ENCODE measurements around the gene TRPM2. TPM values are rescaled to one million over a fixed set of nuclear protein-coding genes. Genes with fewer than 3 reads are reported as not detected.

Gene TRPM2
- total RNA-seq, 1 donor from 2014 or later = 2.8 TPM

DNA sequence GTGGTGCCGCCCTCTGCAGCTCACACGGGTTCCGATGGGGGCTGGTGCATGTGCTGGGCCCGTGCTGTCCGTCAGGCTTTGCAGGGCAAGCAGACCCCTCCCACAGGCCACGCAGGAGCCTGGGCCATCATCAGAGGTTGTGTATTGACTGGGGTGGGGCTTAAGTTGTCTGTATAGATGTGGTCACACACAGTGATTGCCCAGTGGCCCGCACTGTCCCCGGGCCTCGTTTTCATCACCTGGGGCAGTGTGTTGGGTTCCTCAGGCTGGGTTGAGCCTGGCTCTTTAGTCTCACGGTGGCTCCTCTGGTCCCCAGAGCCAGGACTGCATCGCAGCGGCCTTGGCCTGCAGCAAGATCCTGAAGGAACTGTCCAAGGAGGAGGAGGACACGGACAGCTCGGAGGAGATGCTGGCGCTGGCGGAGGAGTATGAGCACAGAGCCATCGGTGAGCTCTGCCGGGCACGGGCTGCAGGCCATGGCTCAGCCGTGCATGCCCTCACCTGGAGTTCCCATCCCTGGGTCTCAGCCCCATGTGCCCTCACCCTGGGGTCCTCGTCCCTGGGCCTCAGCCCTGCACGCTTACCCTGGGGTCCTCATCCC, 44.1 kb downstream of the TRPM2 start:
- Histone ChIP-seq H3K4me3 (ENCODE audit: low read depth, low read length) (no peak overlapping the region), H3K36me3 (ENCODE audit: control insufficient read depth, insufficient read depth, low read length) (no peaks in the 10 kb centered on the region), H3K27me3 (ENCODE audit: control insufficient read depth, insufficient read depth, low read length) (no peaks in the 10 kb centered on the region)
- DNase-seq (ENCODE audit: low read depth) = no peak
- no peak for TF ChIP-seq CTCF (IDR thresholded peaks at IDR 0.05; ENCODE audit: insufficient read depth, low read length, poor library complexity, severe bottlenecking)

- DNase-seq (ENCODE audit: low read depth) = no peak
- TF ChIP-seq CTCF (IDR thresholded peaks at IDR 0.05; ENCODE audit: insufficient read depth, low read length, poor library complexity, severe bottlenecking) = no peak
Observed at GRCh38 chr21:44398499-44398898, 45.1 kb downstream of the TRPM2 start.

GRCh38 chr21:44399151-44399954, 45.9 kb downstream of the TRPM2 start:
- Histone ChIP-seq H3K4me3 (ENCODE audit: low read depth, low read length) (no peak overlapping the region), H3K27me3 (ENCODE audit: control insufficient read depth, insufficient read depth, low read length) (no peaks in the 10 kb centered on the region), H3K36me3 (ENCODE audit: control insufficient read depth, insufficient read depth, low read length) (no peaks in the 10 kb centered on the region)
- no peak for DNase-seq (ENCODE audit: low read depth)
- no peak for TF ChIP-seq CTCF (IDR thresholded peaks at IDR 0.05; ENCODE audit: insufficient read depth, low read length, poor library complexity, severe bottlenecking)

More at GRCh38 chr21:44398499-44398898, 45.1 kb downstream of the TRPM2 start:
- Histone ChIP-seq H3K4me3 (ENCODE audit: low read depth, low read length) (no peak overlapping the region), H3K36me3 (ENCODE audit: control insufficient read depth, insufficient read depth, low read length) (no peaks in the 10 kb centered on the region), H3K27me3 (ENCODE audit: control insufficient read depth, insufficient read depth, low read length) (no peaks in the 10 kb centered on the region)

GRCh38 chr21:44399955-44400790, 46.8 kb downstream of the TRPM2 start:
- TF ChIP-seq CTCF (IDR thresholded peaks at IDR 0.05; ENCODE audit: insufficient read depth, low read length, poor library complexity, severe bottlenecking) = no peak
- Histone ChIP-seq H3K27me3 (ENCODE audit: control insufficient read depth, insufficient read depth, low read length) (no peaks in the 10 kb centered on the region), H3K36me3 (ENCODE audit: control insufficient read depth, insufficient read depth, low read length) (no peaks in the 10 kb centered on the region), H3K4me3 (ENCODE audit: low read depth, low read length) (no peak overlapping the region)
- no peak for DNase-seq (ENCODE audit: low read depth)

- no peaks in the 10 kb centered on the region for H3K36me3 ChIP-seq (ENCODE audit: control insufficient read depth, insufficient read depth, low read length)
- no peak for DNase-seq (ENCODE audit: low read depth)
- no peak overlapping the region for H3K4me3 ChIP-seq (ENCODE audit: low read depth, low read length)
- no peaks in the 10 kb centered on the region for H3K27me3 ChIP-seq (ENCODE audit: control insufficient read depth, insufficient read depth, low read length)
- no peak for TF ChIP-seq CTCF (IDR thresholded peaks at IDR 0.05; ENCODE audit: insufficient read depth, low read length, poor library complexity, severe bottlenecking)
Observed at GRCh38 chr21:44400791-44401385, 47.5 kb downstream of the TRPM2 start.

Measured in kidney epithelial cell (primary cell).